ENCODE results near the gene TSPEAR. TPM values are rescaled to one million over a fixed set of nuclear protein-coding genes. Genes with fewer than 3 reads are reported as not detected.

Gene TSPEAR
- total and polyA plus RNA-seq, 2 of the 13 experiments (the other 11 are each of a cell fraction or from before 2014, with no cell fraction given) = 0.07 to 0.32 TPM

- no peak for TF ChIP-seq GTF3A (CRISPR knock-in tag; conservative IDR thresholded peaks at IDR 0.05)
- TF ChIP-seq ZNF7 (CRISPR knock-in tag; IDR thresholded peaks at IDR 0.05) = no peak
- TF ChIP-seq HOMEZ (CRISPR knock-in tag; IDR thresholded peaks at IDR 0.05; ENCODE audit: low read depth) = no peak
- no peak for TF ChIP-seq FOXP1 (IDR thresholded peaks at IDR 0.05)
- no peak for TF ChIP-seq FOXP1 (CRISPR knock-in tag; IDR thresholded peaks at IDR 0.05)
- TF ChIP-seq REL (CRISPR knock-in tag; conservative IDR thresholded peaks at IDR 0.05) = no peak
- TF ChIP-seq CENPBD1 (CRISPR knock-in tag; IDR thresholded peaks at IDR 0.05; ENCODE audit: borderline replicate concordance, low read depth) = no peak
- TF ChIP-seq KDM2A (CRISPR knock-in tag; IDR thresholded peaks at IDR 0.05; ENCODE audit: borderline replicate concordance, low read depth) = peak; percentile 46; the same call in 1 of the 2 replicates
- 0 out of 2 replicates have a peak, but pooled peaks have one; percentile 41 for TF ChIP-seq ZBTB20 (CRISPR knock-in tag; IDR thresholded peaks at IDR 0.05; ENCODE audit: borderline replicate concordance, low read depth)
- TF ChIP-seq ZNF354B (CRISPR knock-in tag; IDR thresholded peaks at IDR 0.05) = no peak
- no peak for TF ChIP-seq ZNF775 (CRISPR knock-in tag; IDR thresholded peaks at IDR 0.05; ENCODE audit: borderline replicate concordance)
- TF ChIP-seq IRF1 (CRISPR knock-in tag; IDR thresholded peaks at IDR 0.05; ENCODE audit: low read depth) = no peak
- no peak for TF ChIP-seq PPARG (CRISPR knock-in tag; conservative IDR thresholded peaks at IDR 0.05)
- TF ChIP-seq MEIS2 (CRISPR knock-in tag; IDR thresholded peaks at IDR 0.05) = no peak
- no peak for TF ChIP-seq PAWR (CRISPR knock-in tag; IDR thresholded peaks at IDR 0.05; ENCODE audit: borderline replicate concordance)
- TF ChIP-seq ZNF292 (CRISPR knock-in tag; IDR thresholded peaks at IDR 0.05; ENCODE audit: borderline replicate concordance, low read depth) = no peak
- peak; percentile 19; the same call in 1 of the 2 replicates for TF ChIP-seq THAP9 (CRISPR knock-in tag; IDR thresholded peaks at IDR 0.05; ENCODE audit: borderline replicate concordance)
- no peak for TF ChIP-seq ZBTB10 (CRISPR knock-in tag; IDR thresholded peaks at IDR 0.05; ENCODE audit: borderline replicate concordance)
- no peak for TF ChIP-seq ZNF207 (IDR thresholded peaks at IDR 0.05; ENCODE audit: borderline replicate concordance)
- no peak for TF ChIP-seq SRF (IDR thresholded peaks at IDR 0.05; ENCODE audit: low read depth, low read length)
- TF ChIP-seq EZH2 (conservative IDR thresholded peaks at IDR 0.05; ENCODE audit: low read depth, low read length) = no peak
Observed at GRCh38 chr21:44498280-44499210, 212.8 kb downstream of the TSPEAR start (continued).
